HG02759 (cell line): ENCODE data around the gene IFI27.
"Not testable (repeated sequence)": the region's sequence is repeated elsewhere in the genome, so short reads cannot be mapped to it uniquely, and the experiment has no call there.

Experiments
- ATAC-seq: cut with Tn5 transposase; IDR thresholded peaks from one replicate; pipeline ENCODE4 v1.9.1; 2021; ENCODE audit warnings: mild to moderate bottlenecking, moderate library complexity; ENCODE audit not compliant: unreplicated experiment

IFI27 gene

GRCh38 chr14:94110552-94111181, at the start of gene IFI27:
IFI27 (plus strand) TSS chr14:94110736.
- no peak for ATAC-seq

GRCh38 chr14:94062344-94062940, 48.1 kb upstream of the IFI27 start:
- no peak for ATAC-seq

- no peak for ATAC-seq
Measured at GRCh38 chr14:94066089-94066676, 44.4 kb upstream of the IFI27 start.

DNA sequence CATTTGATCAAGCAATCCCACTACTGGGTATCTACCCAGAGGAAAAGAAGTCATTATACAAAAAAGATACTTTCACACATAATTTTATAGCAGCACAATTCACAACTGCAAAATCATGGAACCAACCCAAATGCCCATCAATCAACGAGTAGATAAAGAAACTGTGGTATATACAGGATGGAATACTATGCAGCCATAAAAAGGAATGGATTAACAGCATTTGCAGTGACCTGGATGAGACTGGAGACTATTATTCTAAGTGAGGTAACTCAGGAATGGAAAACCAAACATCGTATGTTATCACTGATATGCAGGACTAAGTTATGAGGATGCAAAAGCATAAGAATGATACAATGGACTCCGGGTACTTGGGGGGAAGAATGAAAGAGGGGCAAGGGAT, 38.5 kb upstream of the IFI27 start:
- ATAC-seq = not testable (repeated sequence)

- no peak for ATAC-seq
Measured at GRCh38 chr14:94074534-94074933, 36.0 kb upstream of the IFI27 start.

DNA sequence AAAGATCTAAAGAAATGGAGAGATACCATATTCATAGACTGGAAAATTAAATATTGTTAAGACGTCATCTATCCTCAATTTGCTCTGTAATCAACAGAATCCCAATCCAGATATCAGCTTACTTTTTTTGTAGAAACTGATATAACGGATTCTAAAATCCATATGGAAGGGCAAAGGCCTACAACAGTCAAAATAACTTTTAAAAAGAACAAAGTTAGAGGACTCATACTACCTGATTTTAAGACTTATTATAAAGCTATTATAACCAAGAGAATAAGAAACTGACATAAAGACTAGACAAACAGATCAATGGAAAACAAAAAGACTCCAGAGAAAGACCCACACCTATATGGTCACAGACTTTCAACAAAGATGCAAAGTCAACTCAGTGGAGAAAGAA, 35.5 kb upstream of the IFI27 start:
- ATAC-seq = no peak

GRCh38 chr14:94077111-94077821, 33.3 kb upstream of the IFI27 start:
- ATAC-seq = no peak

DNA sequence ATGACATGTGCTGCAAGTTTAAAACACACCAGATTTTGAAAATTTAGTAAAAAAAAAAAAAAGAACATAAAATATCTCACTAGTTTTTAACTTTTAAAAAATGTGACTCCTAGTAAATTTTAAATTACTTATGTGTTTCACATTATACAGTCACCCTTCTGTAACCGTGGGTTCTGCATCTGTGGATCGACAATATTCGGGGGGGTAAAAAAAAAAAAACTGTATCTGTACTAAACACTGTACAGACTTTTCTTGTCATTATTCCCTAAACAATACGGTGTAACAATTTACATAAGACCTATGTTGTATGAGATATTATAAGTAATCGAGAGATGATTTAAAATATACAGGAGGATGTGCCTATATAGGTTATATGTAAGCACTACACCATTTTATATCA, 32.7 kb upstream of the IFI27 start:
- ATAC-seq = no peak

- ATAC-seq = no peak
Measured at GRCh38 chr14:94079891-94080620, 30.5 kb upstream of the IFI27 start.

GRCh38 chr14:94080621-94081385, 29.7 kb upstream of the IFI27 start, which contains the start of the genes DDX24 and IFI27L1:
DDX24 (minus strand) TSS chr14:94081202; CDS start chr14:94079742, 1,460 bp downstream.
IFI27L1 (plus strand) TSS chr14:94081310; CDS start chr14:94096938, 15,628 bp downstream.
- ATAC-seq = peak; percentile 99

DNA sequence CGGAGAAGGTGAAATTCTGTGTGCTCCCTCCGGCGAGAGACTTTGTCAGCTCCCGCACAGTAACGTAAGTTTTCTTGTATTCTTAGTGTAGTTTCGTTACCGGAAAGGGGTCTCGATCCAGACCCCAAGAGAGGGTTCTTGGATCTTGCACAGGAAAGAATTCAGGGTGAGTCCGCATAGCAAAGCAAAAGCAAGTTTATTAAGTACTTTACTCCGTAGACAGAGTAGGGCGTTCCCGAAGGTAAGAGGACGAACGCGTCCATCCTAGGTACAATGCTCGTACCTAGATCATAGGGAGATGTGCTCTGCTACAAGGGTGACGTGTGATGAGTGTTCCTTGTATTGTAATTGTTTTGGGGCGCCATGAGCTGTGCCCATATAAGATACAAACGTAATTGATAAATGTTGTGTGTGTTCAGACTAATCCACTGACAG, 29.1 kb upstream of the IFI27 start:
- ATAC-seq = peak; percentile 27

DNA sequence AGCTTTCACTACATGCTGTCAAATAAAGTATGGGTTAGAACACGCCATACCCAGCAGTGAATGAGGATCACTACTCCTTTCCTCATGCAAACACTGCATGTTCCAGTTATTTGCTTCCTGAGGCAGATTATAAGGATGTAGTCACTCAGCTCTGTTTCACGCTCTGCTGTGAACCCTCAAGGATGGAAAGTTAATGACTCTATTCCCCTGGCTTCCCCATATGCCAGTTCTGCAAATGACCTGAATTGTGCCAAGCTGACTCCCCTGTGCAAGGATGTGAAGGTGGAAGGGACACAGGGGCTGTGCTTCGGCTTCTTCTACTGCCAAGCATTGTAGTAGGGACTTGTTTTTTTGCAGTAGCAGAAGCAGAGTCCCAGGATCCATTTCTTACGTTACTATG, 22.6 kb upstream of the IFI27 start:
- no peak for ATAC-seq

DNA sequence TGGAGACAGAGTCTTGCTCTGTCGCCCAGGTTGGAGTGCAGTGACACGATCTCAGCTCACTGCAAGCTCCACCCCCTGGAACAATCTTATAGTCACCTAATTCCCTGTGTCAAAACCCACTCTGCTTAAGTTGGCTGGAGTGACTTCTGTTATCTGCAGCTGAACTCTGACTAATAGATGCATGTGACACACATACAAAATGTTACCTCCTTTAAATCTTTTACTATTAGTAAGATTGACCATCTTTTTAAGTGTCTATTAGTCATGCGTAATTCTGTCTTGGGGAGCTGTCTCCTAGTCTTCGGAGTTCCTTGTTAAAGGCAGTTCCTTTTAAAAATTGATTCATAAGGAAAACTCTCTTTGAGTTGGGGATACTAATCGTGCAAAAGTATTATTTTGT, 22.0 kb upstream of the IFI27 start:
- no peak for ATAC-seq

- ATAC-seq = no peak
Measured at GRCh38 chr14:94089479-94089878, 21.1 kb upstream of the IFI27 start.

DNA sequence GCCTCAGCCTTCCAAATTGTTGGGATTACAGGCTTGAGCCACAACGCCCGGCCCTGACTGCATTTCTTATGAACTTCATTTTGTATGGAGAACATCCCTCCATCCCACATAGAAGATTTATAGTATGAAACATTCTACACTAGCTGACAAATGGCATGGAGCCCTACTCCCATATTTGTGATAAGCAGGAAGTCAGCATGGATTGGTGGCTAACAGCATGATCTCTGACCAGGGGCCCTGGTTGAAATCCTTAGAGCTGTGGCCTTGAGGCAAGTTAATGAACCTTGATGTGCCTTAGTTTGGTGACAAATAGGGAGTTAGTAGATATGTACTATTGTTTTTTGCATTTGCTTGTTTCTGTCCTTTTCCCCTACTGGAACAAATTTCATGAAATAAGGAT, 17.1 kb upstream of the IFI27 start:
- ATAC-seq = no peak

DNA sequence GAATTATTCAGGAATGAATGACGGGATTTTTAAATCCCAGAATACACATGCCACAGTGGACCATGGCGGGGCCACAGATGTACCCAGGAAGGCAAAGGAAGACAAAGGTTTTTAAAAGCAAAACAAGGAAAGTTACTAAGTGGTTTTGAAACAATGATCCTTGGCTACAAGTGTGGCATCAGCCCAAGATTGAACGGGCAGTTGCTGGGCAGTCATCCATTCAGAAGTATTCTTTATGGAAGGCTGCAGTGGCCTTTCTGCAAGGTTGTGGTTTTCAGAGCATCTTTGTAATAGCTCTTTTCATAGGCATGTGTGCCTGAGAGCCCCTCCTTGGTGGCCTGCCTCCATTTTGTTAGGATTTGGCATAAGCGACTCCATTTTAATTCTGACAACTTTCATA, 13.4 kb upstream of the IFI27 start:
- no peak for ATAC-seq

- ATAC-seq = no peak
Measured at GRCh38 chr14:94098326-94098992, 12.1 kb upstream of the IFI27 start.

DNA sequence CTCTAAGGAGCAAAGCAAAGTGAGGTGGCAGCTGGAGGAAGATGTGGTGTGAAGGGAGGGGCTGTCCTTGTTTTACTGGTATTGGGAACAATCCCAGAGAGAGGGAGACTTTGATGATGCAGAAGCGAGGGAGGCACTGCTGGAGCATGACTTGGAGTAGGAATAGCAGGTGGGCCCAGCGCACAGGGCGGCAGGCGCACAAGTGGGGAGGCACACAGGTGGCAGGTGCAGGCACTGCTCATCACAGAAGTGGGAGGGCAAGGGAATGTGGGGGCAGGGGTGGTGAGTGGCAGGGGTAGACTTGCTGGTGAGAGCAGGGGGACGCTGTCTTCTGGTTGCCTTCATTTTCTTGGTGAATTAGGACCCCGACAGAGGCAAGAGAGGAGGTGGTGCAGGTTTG, 11.5 kb upstream of the IFI27 start:
- no peak for ATAC-seq

DNA sequence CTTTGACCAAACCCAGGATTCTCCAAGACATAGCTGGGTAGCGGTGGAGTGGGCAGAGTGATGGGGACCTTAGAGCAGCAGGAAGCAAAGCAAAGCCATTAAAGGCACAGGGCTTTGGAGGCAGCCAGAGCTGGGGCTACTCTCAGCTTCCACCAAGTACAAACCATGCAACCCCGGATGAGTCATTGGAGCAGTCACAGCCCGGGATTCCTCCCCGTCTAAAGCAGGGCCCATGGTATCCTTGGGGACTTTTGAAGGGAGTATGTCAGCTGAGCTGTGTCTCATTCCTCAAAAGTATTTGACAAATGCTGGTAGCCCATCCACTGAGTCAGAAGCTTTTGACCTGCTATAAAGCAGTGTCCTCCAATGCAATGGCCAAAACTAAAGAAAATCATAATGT, 9.7 kb upstream of the IFI27 start:
- ATAC-seq = no peak

DNA sequence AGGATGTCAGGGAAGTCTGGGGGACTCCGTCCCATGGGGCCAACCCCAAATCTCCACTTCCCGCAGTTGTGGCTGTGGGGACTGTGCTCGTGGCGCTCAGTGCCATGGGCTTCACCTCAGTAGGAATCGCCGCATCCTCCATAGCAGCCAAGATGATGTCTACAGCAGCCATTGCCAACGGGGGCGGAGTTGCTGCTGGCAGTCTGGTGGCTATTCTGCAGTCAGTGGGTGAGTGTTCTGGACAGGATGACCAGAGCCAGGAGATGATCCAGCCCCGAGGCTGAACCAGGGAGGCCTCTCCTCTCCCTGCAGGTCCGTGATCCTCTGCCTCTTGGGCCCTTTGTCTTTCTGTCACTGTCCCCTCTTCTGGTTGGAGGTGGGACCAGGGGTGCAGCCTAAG, 8.8 kb upstream of the IFI27 start:
- ATAC-seq = no peak
